RWPE1 (cell line): Measurements from ENCODE around the gene CLSTN2.

ENCODE experiments used
- CTCF ChIA-PET: fragments of 350-600 bp; sonication (Branson Sonifier 250); formaldehyde crosslinking; extraction: SDS; loops from one replicate; lab custom pipeline; 2021; lab: Yijun Ruan, JAX
- POLR2A ChIA-PET: fragments of 400-600 bp; formaldehyde crosslinking; extraction: SDS; loops from one replicate; lab custom pipeline; 2020; ENCODE audit warnings: antibody characterized with exemption; ENCODE audit not compliant: low non-redundant PET; lab: Yijun Ruan, JAX
- DNase-seq: peaks from one replicate; pipeline ENCODE4 v3.0.0; 2012; ENCODE audit warnings: low spot score
- H3K27ac ChIP-seq: fragments of 450-650 bp; 2 replicates; pipeline ENCODE4 v1.5.1; 2017
- CTCF ChIP-seq: fragments of 450-650 bp; conservative IDR thresholded peaks from 2 replicates; pipeline ENCODE4 v1.5.1; 2017; ENCODE audit warnings: low read depth, mild to moderate bottlenecking

CLSTN2 gene

DNA sequence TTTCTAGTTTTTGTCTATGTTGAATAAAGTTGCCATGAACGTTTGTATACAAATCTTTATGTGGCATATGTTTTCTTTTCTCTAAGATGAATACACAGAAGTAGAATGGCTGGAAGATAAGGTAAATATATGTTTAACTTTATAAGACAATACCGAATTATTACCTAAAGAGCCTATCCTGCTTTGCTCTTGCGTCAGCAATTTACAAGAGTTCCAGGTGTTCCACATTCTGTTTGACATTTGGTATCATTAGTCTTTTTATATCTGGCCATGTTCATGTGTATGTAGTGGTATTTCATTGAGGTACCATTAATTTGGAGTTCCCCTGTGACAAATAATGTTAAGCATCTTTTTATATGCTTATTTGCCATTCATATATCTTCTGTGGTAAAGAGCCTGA lies 668.8 kb downstream of the CLSTN2 start:
- POLR2A ChIA-PET = no interaction called here
- no peak for TF ChIP-seq CTCF
- CTCF ChIA-PET = no interaction called here
- no peak overlapping the region for H3K27ac ChIP-seq
- DNase-seq = no peak

- no peak overlapping the region for H3K27ac ChIP-seq
- TF ChIP-seq CTCF = no peak
- no peak for DNase-seq
- ChIA-PET POLR2A (no interaction called here), CTCF (no interaction called here)
Measured at GRCh38 chr3:140610544-140610943, 675.6 kb downstream of the CLSTN2 start.

DNA sequence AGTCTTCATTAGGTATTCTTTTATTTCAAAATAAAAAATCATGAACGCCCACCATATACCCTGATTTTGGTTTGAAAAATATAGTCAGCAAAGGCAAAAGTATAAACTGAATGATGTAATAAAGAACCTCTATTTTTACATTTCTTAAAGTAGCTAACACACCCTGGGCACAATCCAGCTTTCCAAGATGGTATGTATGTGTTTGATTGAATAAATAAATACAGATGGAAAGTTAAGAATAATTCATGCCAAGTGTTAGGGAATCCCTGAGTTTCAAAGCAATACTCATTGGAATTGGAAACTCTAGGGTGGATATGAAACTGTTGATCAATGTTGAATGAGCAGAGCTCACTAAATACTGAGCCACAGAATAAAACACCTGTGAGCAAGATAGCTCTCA lies 679.0 kb downstream of the CLSTN2 start:
- POLR2A ChIA-PET = no interaction called here
- CTCF ChIA-PET = interaction anchor here (0.5 to 0.6 kb wide), 2 partner anchors 47 to 57 kb away, joined by 3 read pairs; no protein-coding TSS in a partner anchor

DNA sequence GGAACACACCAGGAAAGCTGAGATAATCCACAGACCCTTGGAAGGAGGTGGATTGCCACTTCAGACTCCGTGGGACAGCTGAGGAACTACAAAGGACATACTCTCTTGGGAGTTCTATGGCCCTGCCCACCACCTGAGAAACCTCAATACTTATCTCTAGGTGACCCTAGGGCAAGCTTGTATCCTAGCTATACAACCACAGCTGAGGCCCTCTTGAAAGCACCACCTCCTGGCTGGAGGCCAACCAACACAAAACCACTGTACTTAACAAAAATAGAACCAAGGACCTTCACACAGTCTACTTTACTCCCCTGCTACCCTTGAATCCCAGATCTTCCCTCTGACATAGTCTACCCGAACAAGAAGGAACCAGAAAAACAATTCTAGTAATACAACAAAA lies 682.1 kb downstream of the CLSTN2 start:
- CTCF ChIA-PET = no interaction called here
- no peak for DNase-seq

More for the DNA sequence above, 679.0 kb downstream of the CLSTN2 start:
- TF ChIP-seq CTCF = no peak
- no peak for DNase-seq
- no peak overlapping the region for H3K27ac ChIP-seq

DNA sequence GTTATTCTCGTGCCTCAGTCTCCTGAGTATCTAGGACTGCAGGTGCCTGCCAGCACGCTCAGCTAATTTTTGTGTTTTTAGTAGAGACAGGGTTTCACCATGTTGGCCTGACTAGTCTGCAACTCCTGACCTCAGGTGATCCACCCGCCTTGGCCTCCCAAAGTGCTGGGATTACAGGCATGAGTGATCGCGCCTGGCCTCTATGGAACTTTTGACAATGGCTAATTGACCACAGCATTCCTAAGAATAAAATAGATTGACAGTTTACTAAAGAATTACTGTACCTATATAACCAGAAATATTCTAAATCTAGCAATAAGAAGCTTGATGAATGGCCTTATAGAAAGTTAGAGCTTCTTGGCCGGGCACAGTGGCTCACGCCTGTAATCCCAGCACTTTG lies 691.9 kb downstream of the CLSTN2 start:
- ChIA-PET POLR2A (no interaction called here), CTCF (no interaction called here)
- no peak for DNase-seq
- H3K27ac ChIP-seq = no peak overlapping the region
- no peak for TF ChIP-seq CTCF

More for the DNA sequence above, 682.1 kb downstream of the CLSTN2 start:
- POLR2A ChIA-PET = no interaction called here
- no peak overlapping the region for H3K27ac ChIP-seq
- no peak for TF ChIP-seq CTCF
